ENCODE data around the gene FARP1.

FARP1 gene

DNA sequence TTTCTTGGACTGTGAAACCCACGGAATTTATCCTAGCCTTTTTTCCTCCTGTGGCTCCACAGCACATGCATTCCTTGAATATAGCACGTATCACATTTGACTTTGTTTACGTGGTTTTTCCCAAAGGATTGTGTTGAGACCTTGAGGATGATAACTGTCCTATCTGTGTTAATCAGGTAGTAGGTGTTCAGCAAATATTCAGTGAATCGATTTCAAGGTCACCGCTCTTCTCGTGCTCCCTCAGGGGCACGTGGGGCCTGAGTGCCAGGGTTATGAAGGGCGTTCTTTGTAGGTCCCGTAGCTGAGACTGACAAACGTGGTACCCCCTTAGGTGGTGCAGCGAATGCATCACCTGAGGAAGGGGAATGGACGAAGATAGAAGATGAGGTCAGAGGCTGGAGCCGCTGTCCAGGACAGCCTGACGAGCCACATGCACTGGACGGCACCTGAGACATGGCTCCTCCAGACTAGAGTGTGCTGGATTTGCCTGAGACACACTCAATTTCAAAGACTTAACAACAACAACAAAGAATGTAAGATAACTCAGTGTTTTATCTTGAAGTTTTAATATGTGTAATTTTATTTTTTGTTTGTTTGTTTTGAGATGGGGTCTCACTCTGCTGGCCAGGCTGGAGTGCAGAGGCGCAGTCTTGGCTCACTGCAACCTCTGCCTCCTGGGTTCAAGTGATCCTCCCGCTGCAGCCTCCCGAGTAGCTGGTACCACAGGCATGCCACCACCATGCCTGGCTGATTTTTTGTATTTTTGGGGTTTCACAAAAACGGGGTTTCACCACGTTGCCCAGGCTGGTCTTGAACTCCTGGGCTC lies 165.4 kb downstream of the FARP1 start:
- TF ChIP-seq, protein P1, sequence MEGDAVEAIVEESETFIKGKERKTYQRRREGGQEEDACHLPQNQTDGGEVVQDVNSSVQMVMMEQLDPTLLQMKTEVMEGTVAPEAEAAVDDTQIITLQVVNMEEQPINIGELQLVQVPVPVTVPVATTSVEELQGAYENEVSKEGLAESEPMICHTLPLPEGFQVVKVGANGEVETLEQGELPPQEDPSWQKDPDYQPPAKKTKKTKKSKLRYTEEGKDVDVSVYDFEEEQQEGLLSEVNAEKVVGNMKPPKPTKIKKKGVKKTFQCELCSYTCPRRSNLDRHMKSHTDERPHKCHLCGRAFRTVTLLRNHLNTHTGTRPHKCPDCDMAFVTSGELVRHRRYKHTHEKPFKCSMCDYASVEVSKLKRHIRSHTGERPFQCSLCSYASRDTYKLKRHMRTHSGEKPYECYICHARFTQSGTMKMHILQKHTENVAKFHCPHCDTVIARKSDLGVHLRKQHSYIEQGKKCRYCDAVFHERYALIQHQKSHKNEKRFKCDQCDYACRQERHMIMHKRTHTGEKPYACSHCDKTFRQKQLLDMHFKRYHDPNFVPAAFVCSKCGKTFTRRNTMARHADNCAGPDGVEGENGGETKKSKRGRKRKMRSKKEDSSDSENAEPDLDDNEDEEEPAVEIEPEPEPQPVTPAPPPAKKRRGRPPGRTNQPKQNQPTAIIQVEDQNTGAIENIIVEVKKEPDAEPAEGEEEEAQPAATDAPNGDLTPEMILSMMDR (IDR thresholded peaks at IDR 0.05; ENCODE audit: insufficient read depth, missing control alignments): no peak
- DNase-seq (ENCODE audit: insufficient read length, low spot score) (no peak), FAIRE-seq (no peak)

DNA sequence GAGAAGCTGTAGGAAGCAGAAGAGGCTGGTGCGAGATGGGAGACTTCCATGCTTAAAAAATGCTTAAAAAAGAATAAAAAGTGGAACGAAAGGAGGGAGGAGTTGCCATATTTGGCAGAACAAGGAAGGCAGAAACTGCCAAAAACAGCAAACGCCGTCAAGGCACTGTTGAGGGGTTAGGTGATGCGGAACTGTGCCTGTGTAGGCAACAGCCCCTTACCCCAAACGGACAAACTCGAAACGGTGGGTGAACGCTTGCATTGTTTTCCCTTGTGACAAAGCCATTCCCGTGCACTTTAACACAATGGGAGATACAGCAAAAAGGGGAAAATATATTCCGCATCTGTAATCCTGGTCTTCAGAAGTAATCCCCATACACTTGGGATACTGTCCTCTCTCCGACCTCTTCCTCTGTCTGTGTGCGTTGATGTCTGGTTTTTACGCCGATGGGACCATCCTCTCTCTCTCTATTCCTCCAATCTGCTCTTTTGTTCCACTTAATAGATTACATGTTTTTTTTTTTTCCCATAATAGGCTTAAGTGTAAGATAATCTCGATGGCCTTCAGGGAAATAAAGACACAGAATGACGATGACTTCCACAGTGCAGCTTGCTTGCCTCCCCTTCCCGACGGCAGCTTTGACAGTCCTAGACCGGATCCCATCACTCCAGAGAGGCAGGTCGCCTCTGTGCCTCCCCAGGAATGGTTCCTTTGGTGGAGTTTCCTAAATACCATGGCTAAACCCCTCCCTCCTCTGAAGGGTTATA lies 166.9 kb downstream of the FARP1 start:
- DNase-seq (ENCODE audit: insufficient read length, low spot score) (peak; percentile 52), FAIRE-seq (peak; percentile 83)
- TF ChIP-seq, protein P1 (IDR thresholded peaks at IDR 0.05; ENCODE audit: insufficient read depth, missing control alignments): no peak

DNA sequence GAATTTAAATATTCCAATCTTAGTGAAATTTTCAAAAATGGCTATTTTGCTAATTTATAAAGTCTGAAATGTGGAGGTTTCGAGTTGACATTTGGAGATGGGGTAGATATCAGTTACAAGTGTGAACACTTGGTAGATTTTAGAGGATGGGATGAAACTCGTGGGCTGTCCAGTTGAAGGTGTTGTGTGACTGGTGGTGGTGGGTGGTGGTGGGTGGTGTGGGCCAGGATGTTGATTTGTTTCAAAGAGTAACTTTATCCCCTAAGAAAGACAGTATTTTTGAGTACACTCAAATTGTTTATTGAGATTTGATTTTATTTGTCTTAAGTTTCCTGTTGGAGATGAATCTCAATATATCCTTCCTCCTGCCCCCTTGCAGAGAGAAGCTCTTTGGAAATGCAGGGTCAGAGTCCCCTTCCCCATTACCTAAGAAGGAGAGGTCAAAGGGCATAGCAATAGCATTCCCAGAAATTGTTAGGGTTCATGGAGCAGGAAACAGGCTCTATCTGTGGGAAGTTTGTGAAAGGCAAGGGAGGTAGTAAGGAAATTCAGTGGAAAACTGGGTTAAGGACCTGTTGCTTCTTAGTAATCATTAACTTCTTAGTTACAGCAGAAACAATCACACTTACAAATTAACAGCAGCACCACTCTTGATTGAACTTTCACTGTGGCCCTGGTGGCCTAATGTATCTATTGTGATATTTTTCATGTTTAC lies 167.7 kb downstream of the FARP1 start:
- no peak for FAIRE-seq
- no peak for DNase-seq (ENCODE audit: insufficient read length, low spot score)
- TF ChIP-seq, protein P1 (IDR thresholded peaks at IDR 0.05; ENCODE audit: insufficient read depth, missing control alignments): no peak

DNA sequence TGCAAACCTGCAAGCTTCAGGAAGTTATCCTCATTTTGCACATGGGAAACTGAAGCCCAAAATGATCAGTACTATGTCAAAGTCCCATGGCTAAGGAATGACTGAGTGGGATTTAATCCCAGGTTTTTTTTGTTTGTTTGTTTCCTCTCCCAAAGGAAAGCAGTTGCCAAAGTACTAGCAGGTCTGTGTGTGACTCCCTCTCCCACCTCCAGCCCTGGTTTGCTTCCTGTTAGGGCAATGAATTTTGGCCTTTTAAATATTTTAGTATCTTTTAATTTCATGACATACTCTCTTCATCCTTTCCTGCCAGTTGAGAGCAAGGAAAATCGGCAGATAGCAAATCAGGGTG lies 168.3 kb downstream of the FARP1 start:
- TF ChIP-seq, protein P1 (IDR thresholded peaks at IDR 0.05; ENCODE audit: insufficient read depth, missing control alignments): no peak
- DNase-seq (ENCODE audit: insufficient read length, low spot score): no peak
- no peak for FAIRE-seq

DNA sequence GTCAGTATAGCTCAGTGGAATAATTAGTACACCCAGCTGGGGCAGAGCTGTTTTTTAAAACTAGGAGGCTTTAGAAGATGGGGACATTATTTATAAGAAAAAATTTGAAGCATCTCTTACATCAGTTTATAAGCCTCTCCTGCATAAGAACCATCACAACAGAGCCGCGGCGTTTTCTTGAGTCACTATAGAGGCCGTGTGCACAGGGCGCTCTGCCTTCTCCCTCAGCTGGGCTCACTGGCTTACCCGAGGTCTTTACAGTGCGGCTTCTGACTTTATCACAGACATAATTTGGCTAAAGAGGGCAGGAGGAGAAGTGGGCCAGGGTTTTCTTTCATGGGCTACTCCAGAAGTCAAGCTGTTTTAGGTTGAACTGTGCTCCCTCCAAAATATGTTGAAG lies 169.7 kb downstream of the FARP1 start:
- TF ChIP-seq, protein P1 (IDR thresholded peaks at IDR 0.05; ENCODE audit: insufficient read depth, missing control alignments): no peak

DNA sequence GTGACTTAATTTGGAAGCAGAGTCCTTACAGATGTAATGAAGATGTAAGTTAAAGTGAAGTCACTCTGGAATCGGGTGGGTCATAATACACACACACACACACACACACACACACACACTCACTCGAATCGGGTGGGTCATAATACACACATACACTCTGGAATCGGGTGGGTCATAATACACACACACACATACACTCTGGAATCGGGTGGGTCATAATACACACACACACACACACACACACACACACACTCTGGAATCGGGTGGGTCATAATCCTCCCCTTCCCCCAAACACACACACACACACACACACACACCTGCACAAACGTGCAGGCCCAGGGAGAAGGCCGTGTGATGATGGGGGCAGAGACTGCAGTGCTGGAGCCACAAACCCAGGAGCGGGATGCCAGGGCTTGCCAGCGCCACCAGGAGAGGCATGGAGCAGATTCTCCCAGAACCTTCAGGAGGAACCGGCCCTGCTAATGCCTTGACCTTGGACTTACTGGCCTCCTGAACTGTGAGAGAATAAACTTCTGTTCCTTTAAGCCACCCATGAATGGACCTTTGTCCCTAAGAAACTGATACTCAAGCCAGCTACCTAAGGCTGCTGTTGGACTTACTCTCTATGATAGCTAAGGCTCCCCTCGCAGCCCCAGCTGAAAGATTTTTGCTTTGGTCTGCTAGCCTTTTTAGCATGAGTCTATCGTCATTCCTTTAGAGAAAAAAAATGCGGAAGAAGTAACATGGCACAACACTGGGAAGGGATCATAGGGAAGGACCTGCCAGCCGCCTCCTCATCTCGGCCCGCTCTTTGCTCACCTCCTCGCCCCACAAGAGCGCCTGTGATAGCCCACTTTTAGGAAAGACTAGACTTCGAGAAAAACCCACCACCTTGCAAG lies 170.4 kb downstream of the FARP1 start:
- FAIRE-seq: no peak

More for the DNA sequence above, 169.7 kb downstream of the FARP1 start:
- DNase-seq (ENCODE audit: insufficient read length, low spot score): no peak
- no peak for FAIRE-seq

More for the DNA sequence above, 170.4 kb downstream of the FARP1 start:
- DNase-seq (ENCODE audit: insufficient read length, low spot score): no peak
- TF ChIP-seq, protein P1 (IDR thresholded peaks at IDR 0.05; ENCODE audit: insufficient read depth, missing control alignments): no peak
